PC-9 (cell line): Measurements from ENCODE around the gene FAM3B. TPM values are rescaled to one million over a fixed set of nuclear protein-coding genes. Genes with fewer than 3 reads are reported as not detected.

Experiments used
- Bru-seq: library from RNA; stranded (reverse); fragments of 400-500 nt; gene quantifications from one replicate; lab custom pipeline; 2021; lab: Mats Ljungman, UMichigan
- BruChase-seq, 2 experiments: library from RNA; stranded (reverse); fragments of 400-500 nt; gene quantifications; one replicate each; lab custom pipeline; 2021; lab: Mats Ljungman, UMichigan
- BruUV-seq: library from RNA; stranded (reverse); fragments of 400-500 nt; replicated peaks from 2 replicates; lab custom pipeline; 2021; lab: Mats Ljungman, UMichigan
- CTCF ChIA-PET: fragments of 300-600 bp; sonication (Branson Sonifier 250); formaldehyde crosslinking; loops from one replicate; lab custom pipeline; 2022; ENCODE audit warnings: antibody characterized with exemption; lab: Charles Lee
- POLR2A ChIA-PET: fragments of 300-600 bp; sonication (Branson Sonifier 250); formaldehyde crosslinking; loops from one replicate; lab custom pipeline; 2022; ENCODE audit warnings: antibody characterized with exemption; ENCODE audit not compliant: unreplicated experiment; lab: Charles Lee
- DNase-seq, 2 experiments: peaks; one replicate each; pipeline versions ENCODE4 v3.0.0 to v3.0.0-alpha.2; 2015 to 2022; ENCODE audit warnings: mixed read lengths in 1 of 2
- H2AFZ ChIP-seq: fragments of 200-600 bp; sonication (generic); 2 replicates; pipeline ENCODE4 v1.8.1; 2017; ENCODE audit warnings: antibody characterized with exemption
- H3F3A ChIP-seq: fragments of 200-600 bp; sonication (generic); 2 replicates; pipeline ENCODE4 v1.8.1; 2017; ENCODE audit warnings: antibody characterized with exemption, mild to moderate bottlenecking, low read depth; ENCODE audit not compliant: insufficient read depth
- H3K27ac ChIP-seq: fragments of 200-600 bp; sonication (generic); 2 replicates; pipeline ENCODE4 v1.6.1; 2016; ENCODE audit warnings: mixed run types
- H3K27me3 ChIP-seq: fragments of 200-600 bp; sonication (generic); 2 replicates; pipeline ENCODE4 v1.6.1; 2016; ENCODE audit warnings: low read depth, mixed run types; ENCODE audit not compliant: insufficient read depth
- H3K36me3 ChIP-seq: fragments of 200-600 bp; sonication (generic); 2 replicates; pipeline ENCODE4 v1.6.1; 2016; ENCODE audit warnings: low read depth, mixed run types
- H3K4me1 ChIP-seq: fragments of 200-600 bp; sonication (generic); replicated peaks from 2 replicates; pipeline ENCODE4 v1.6.1; 2016; ENCODE audit warnings: mixed run types; ENCODE audit not compliant: insufficient read depth
- H3K4me2 ChIP-seq: fragments of 200-600 bp; sonication (generic); 2 replicates; pipeline ENCODE4 v1.6.1; 2017; ENCODE audit warnings: mixed run types
- H3K4me3 ChIP-seq: fragments of 200-600 bp; sonication (generic); 2 replicates; pipeline ENCODE4 v1.6.1; 2016; ENCODE audit warnings: mixed run types
- H3K79me2 ChIP-seq: fragments of 200-600 bp; sonication (generic); 2 replicates; pipeline ENCODE4 v1.6.1; 2017; ENCODE audit warnings: low read depth, mixed run types
- H3K9me2 ChIP-seq: fragments of 200-600 bp; sonication (generic); 2 replicates; pipeline ENCODE4 v1.8.1; 2017; ENCODE audit warnings: mild to moderate bottlenecking; ENCODE audit not compliant: insufficient read depth
- H3K9me3 ChIP-seq: fragments of 200-600 bp; sonication (generic); 2 replicates; pipeline ENCODE4 v1.8.1; 2016; ENCODE audit warnings: low read depth; ENCODE audit not compliant: insufficient read depth
- H4K20me1 ChIP-seq: fragments of 200-600 bp; sonication (generic); 2 replicates; pipeline ENCODE4 v1.8.1; 2017; ENCODE audit not compliant: insufficient read depth
- CTCF ChIP-seq: fragments of 200-600 bp; sonication (generic); conservative IDR thresholded peaks from 2 replicates; pipeline ENCODE4 v1.6.1; 2017; ENCODE audit warnings: mixed run types, antibody characterized with exemption, mild to moderate bottlenecking, moderate library complexity
- EZH2 ChIP-seq: fragments of 200-600 bp; sonication (generic); IDR thresholded peaks from 2 replicates; pipeline ENCODE4 v1.8.0; 2017; ENCODE audit warnings: antibody characterized with exemption, low read depth
- intact Hi-C: fragments of 100-400 bp; cut with micrococcal nuclease; formaldehyde crosslinking; loops from one replicate; pipeline ENCODE4 v1.10.0; 2022; ENCODE audit not compliant: unreplicated experiment
- long read RNA-seq: library from polyadenylated mRNA; stranded (forward); transcript quantifications from one replicate; pipeline ENCODE4 v2.0.0, GENCODE V29; 2022
- total RNA-seq: library from RNA; stranded (reverse); gene quantifications from 2 replicates; pipeline ENCODE4 v1.2.3, GENCODE V29; 2021

The FAM3B gene
- total RNA-seq (not detected in 2 replicates), Bru-seq, nascent RNA (percentile 4 among the genes with signal in this experiment), BruChase-seq, experiment 1, labeled RNA remaining after a 2-hour chase (percentile 22 among the genes with signal in this experiment), BruChase-seq, experiment 2, labeled RNA remaining after a 6-hour chase (percentile 7 among the genes with signal in this experiment)
- long read RNA-seq = 0 reads

- Histone ChIP-seq H3K4me1 (no peaks in the 10 kb centered on the region), H3K36me3 (no peaks in the 10 kb centered on the region), H3K4me2 (no peak within 1 kb of the TSS), H3K79me2 (no peaks in the 10 kb centered on the region), H3K9me3 (no peaks in the 10 kb centered on the region), H3F3A (no peaks in the 10 kb centered on the region), H3K9me2 (no peaks in the 10 kb centered on the region), H3K4me3 (no peak within 1 kb of the TSS), H3K27ac (no peak within 1 kb of the TSS), H2AFZ (no peak within 1 kb of the TSS), H4K20me1 (no peaks in the 10 kb centered on the region), H3K27me3 (peaks cover 39% of the 10 kb centered on the region)
- TF ChIP-seq CTCF (no peak), EZH2 (no peak)
- no TSS peak for BruUV-seq
- DNase-seq = peak in 1 of 2 experiments; percentile 13
- ChIA-PET POLR2A (no interaction called here), CTCF (no interaction called here)
- intact Hi-C loops = no loop called here
These were observed at the start of gene FAM3B for GRCh38 chr21:41316200-41317062. Gene FAM3B (plus strand): TSS chr21:41316801. CDS start chr21:41316880, 79 bp downstream.

- CTCF ChIA-PET = no interaction called here
- intact Hi-C loops = no loop called here
- Histone ChIP-seq H3K4me3 (no peak overlapping the region), H3K4me1 (no peaks in the 10 kb centered on the region), H3K36me3 (no peaks in the 10 kb centered on the region), H3K27ac (no peak overlapping the region), H4K20me1 (no peaks in the 10 kb centered on the region), H3K79me2 (no peaks in the 10 kb centered on the region), H3K9me3 (no peaks in the 10 kb centered on the region), H3K9me2 (no peaks in the 10 kb centered on the region), H3K27me3 (no peaks in the 10 kb centered on the region), H2AFZ (no peak overlapping the region), H3K4me2 (no peak overlapping the region), H3F3A (no peaks in the 10 kb centered on the region)
- DNase-seq = no peak
- POLR2A ChIA-PET = no interaction called here
- TF ChIP-seq CTCF (no peak), EZH2 (no peak)
- BruUV-seq = no TSS peak
These were observed 49.3 kb upstream of the FAM3B start for GRCh38 chr21:41267346-41267745.

GRCh38 chr21:41269535-41269934, 47.1 kb upstream of the FAM3B start:
- Histone ChIP-seq H3F3A (no peaks in the 10 kb centered on the region), H3K4me2 (no peak overlapping the region), H2AFZ (no peak overlapping the region), H3K9me2 (no peaks in the 10 kb centered on the region), H3K4me1 (no peaks in the 10 kb centered on the region), H4K20me1 (no peaks in the 10 kb centered on the region), H3K27me3 (no peaks in the 10 kb centered on the region), H3K36me3 (no peaks in the 10 kb centered on the region), H3K27ac (no peak overlapping the region), H3K9me3 (no peaks in the 10 kb centered on the region), H3K4me3 (no peak overlapping the region), H3K79me2 (no peaks in the 10 kb centered on the region)
- intact Hi-C loops = no loop called here
- DNase-seq = no peak
- ChIA-PET CTCF (no interaction called here), POLR2A (no interaction called here)
- BruUV-seq = no TSS peak
- TF ChIP-seq CTCF = no peak
- TF ChIP-seq EZH2 = no peak
